ENCODE data around the gene HEATR5A. TPM values are rescaled to one million over a fixed set of nuclear protein-coding genes. Genes with fewer than 3 reads are reported as not detected.
A peak's percentile ranks its signal among the peaks of the same experiment; 100 is the strongest.

HEATR5A gene
- total and polyA plus RNA-seq, 2 of the 13 experiments (the other 11 are each of a cell fraction or from before 2014, with no cell fraction given) = 36.4 to 105 TPM

- TF ChIP-seq ZBTB4 (CRISPR knock-in tag; IDR thresholded peaks at IDR 0.05; ENCODE audit: borderline replicate concordance) (peak; percentile 72; the same call in 1 of the 2 replicates), ZNF605 (CRISPR knock-in tag; IDR thresholded peaks at IDR 0.05) (peak; percentile 68; the same call in 1 of the 2 replicates), SMAD3 (CRISPR knock-in tag; IDR thresholded peaks at IDR 0.05) (no peak), ARHGAP35 (CRISPR knock-in tag; IDR thresholded peaks at IDR 0.05; ENCODE audit: borderline replicate concordance) (peak; percentile 42; the same call in 1 of the 2 replicates), ATRX (CRISPR knock-in tag; IDR thresholded peaks at IDR 0.05; ENCODE audit: borderline replicate concordance) (0 out of 2 replicates have a peak, but pooled peaks have one; percentile 27), ZNF713 (CRISPR knock-in tag; IDR thresholded peaks at IDR 0.05) (peak; percentile 79; the same call in 1 of the 2 replicates), FOSL2 (CRISPR knock-in tag; IDR thresholded peaks at IDR 0.05) (peak; percentile 97), RFX3 (CRISPR knock-in tag; IDR thresholded peaks at IDR 0.05) (no peak)
These were observed 156.7 kb downstream of the HEATR5A start (continued) for GRCh38 chr14:31263485-31264133.
